Measurements from ENCODE around the gene MRPL40.

The MRPL40 gene

GRCh38 chr22:19405652-19406051 lies 26.7 kb upstream of the MRPL40 start:
- DNase-seq (ENCODE audit: low read depth), result no peak
- no peak for TF ChIP-seq CTCF (conservative IDR thresholded peaks at IDR 0.05; ENCODE audit: control insufficient read depth, insufficient read depth, low read depth, low read length)
- no peak overlapping the region for H3K4me3 ChIP-seq (ENCODE audit: control insufficient read depth, low read depth, low read length)

GRCh38 chr22:19406281-19406811 lies 26.0 kb upstream of the MRPL40 start:
- TF ChIP-seq CTCF (conservative IDR thresholded peaks at IDR 0.05; ENCODE audit: control insufficient read depth, insufficient read depth, low read depth, low read length), result no peak
- DNase-seq (ENCODE audit: low read depth), result no peak
- H3K4me3 ChIP-seq (ENCODE audit: control insufficient read depth, low read depth, low read length), result no peak overlapping the region

GRCh38 chr22:19406846-19407245 lies 25.5 kb upstream of the MRPL40 start:
- H3K4me3 ChIP-seq (ENCODE audit: control insufficient read depth, low read depth, low read length), result no peak overlapping the region
- DNase-seq (ENCODE audit: low read depth), result no peak
- no peak for TF ChIP-seq CTCF (conservative IDR thresholded peaks at IDR 0.05; ENCODE audit: control insufficient read depth, insufficient read depth, low read depth, low read length)

GRCh38 chr22:19407649-19408606 lies 24.4 kb upstream of the MRPL40 start:
- TF ChIP-seq CTCF (conservative IDR thresholded peaks at IDR 0.05; ENCODE audit: control insufficient read depth, insufficient read depth, low read depth, low read length), result no peak
- DNase-seq (ENCODE audit: low read depth), result peak; percentile 67
- H3K4me3 ChIP-seq (ENCODE audit: control insufficient read depth, low read depth, low read length), result no peak overlapping the region

GRCh38 chr22:19410941-19411689 lies 21.2 kb upstream of the MRPL40 start:
- no peak overlapping the region for H3K4me3 ChIP-seq (ENCODE audit: control insufficient read depth, low read depth, low read length)
- DNase-seq (ENCODE audit: low read depth), result no peak
- TF ChIP-seq CTCF (conservative IDR thresholded peaks at IDR 0.05; ENCODE audit: control insufficient read depth, insufficient read depth, low read depth, low read length), result no peak

GRCh38 chr22:19411690-19412045 lies 20.7 kb upstream of the MRPL40 start:
- no peak for DNase-seq (ENCODE audit: low read depth)
- TF ChIP-seq CTCF (conservative IDR thresholded peaks at IDR 0.05; ENCODE audit: control insufficient read depth, insufficient read depth, low read depth, low read length), result no peak
- no peak overlapping the region for H3K4me3 ChIP-seq (ENCODE audit: control insufficient read depth, low read depth, low read length)

All from fibroblast of mammary gland (primary cell).